Measurements from ENCODE around the gene USP1.

- TF ChIP-seq CTCF (conservative IDR thresholded peaks at IDR 0.05; ENCODE audit: low read length) (no peak), EZH2phosphoT487 (IDR thresholded peaks at IDR 0.05; ENCODE audit: borderline replicate concordance, low read depth, low read length) (no peak)
Measured at GRCh38 chr1:62401034-62401760, 35.7 kb upstream of the USP1 start.
